LNCaP clone FGC (cell line): ENCODE results near the gene ARID3A.

Experiments used
- DNase-seq: peaks from one replicate; pipeline ENCODE4 v3.0.0-alpha.2; 2011; ENCODE audit warnings: low read depth
- H3K4me3 ChIP-seq: 2 replicates; pipeline ENCODE4 v1.5.1; 2011; ENCODE audit warnings: mild to moderate bottlenecking, low read depth, low read length, control low read depth
- CTCF ChIP-seq: IDR thresholded peaks from 2 replicates; pipeline ENCODE4 v1.5.1; 2012; ENCODE audit warnings: mild to moderate bottlenecking; ENCODE audit not compliant: control insufficient read depth, insufficient read depth; ENCODE audit errors: extremely low read depth

Gene ARID3A

GRCh38 chr19:950352-951066 lies 24.7 kb downstream of the ARID3A start:
- no peak for TF ChIP-seq CTCF
- no peak overlapping the region for H3K4me3 ChIP-seq
- no peak for DNase-seq

- no peak for TF ChIP-seq CTCF
- H3K4me3 ChIP-seq = no peak overlapping the region; the same call in 1 of the 2 replicates
- DNase-seq = no peak
Measured at GRCh38 chr19:952049-952679, 26.3 kb downstream of the ARID3A start.

GRCh38 chr19:952680-953444 lies 27.0 kb downstream of the ARID3A start:
- H3K4me3 ChIP-seq = peak overlapping the region; percentile 45
- TF ChIP-seq CTCF = no peak
- peak; percentile 7 for DNase-seq

GRCh38 chr19:953445-954271 lies 27.8 kb downstream of the ARID3A start:
- no peak for TF ChIP-seq CTCF
- H3K4me3 ChIP-seq = no peak overlapping the region; the same call in 1 of the 2 replicates
- DNase-seq = no peak

- H3K4me3 ChIP-seq = no peak overlapping the region
- no peak for TF ChIP-seq CTCF
- DNase-seq = no peak
Measured at GRCh38 chr19:954272-954671, 28.4 kb downstream of the ARID3A start.

GRCh38 chr19:954672-955494 lies 29.0 kb downstream of the ARID3A start:
- DNase-seq = no peak
- no peak overlapping the region for H3K4me3 ChIP-seq
- no peak for TF ChIP-seq CTCF
